ENCODE data around the gene FYN.

DNA sequence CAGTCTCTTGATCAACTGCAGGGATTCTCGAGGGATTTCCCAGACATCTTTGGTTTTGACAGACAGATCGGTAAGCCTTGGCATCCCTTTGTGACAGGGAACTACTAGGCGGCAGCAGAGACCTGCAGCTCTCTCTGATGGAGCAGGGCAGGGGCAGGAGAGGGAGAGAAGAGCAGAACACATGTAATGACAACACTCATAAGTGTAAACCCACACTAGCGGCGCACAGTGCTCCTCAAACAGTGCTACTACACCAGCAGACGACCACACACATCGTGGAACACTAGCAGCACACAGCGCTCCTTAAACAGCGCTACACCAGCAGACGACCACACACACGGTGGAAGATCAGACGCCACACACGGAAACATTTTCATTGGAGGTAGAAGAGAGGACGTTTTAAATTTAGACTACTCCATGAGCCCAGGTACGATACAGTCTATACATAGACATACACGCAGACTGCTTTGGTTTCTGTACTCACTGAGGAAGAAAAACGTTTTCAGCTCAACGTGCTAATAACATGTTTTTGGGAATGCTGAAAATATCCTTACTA is 173.0 kb downstream of the FYN start:
- TF ChIP-seq, protein P1, sequence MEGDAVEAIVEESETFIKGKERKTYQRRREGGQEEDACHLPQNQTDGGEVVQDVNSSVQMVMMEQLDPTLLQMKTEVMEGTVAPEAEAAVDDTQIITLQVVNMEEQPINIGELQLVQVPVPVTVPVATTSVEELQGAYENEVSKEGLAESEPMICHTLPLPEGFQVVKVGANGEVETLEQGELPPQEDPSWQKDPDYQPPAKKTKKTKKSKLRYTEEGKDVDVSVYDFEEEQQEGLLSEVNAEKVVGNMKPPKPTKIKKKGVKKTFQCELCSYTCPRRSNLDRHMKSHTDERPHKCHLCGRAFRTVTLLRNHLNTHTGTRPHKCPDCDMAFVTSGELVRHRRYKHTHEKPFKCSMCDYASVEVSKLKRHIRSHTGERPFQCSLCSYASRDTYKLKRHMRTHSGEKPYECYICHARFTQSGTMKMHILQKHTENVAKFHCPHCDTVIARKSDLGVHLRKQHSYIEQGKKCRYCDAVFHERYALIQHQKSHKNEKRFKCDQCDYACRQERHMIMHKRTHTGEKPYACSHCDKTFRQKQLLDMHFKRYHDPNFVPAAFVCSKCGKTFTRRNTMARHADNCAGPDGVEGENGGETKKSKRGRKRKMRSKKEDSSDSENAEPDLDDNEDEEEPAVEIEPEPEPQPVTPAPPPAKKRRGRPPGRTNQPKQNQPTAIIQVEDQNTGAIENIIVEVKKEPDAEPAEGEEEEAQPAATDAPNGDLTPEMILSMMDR (IDR thresholded peaks at IDR 0.05; ENCODE audit: insufficient read depth, low read length, poor library complexity, severe bottlenecking): no peak
- no peak for TF ChIP-seq EZH2phosphoT487 (conservative IDR thresholded peaks at IDR 0.05; ENCODE audit: low read length)

Measured in SU-DHL-6 (cell line).